GM11168 (cell line): ENCODE results near the gene KCNK3.
"Not testable (repeated sequence)": the region's sequence is repeated elsewhere in the genome, so short reads cannot be mapped to it uniquely, and the experiment has no call there.

Source experiments
- in situ Hi-C: fragments of 300-500 bp; cut with MboI; formaldehyde crosslinking; loops from one replicate; pipeline ENCODE4 v1.12.0; 2022; ENCODE audit warnings: low sequenced_read_pairs; ENCODE audit not compliant: unreplicated experiment

The KCNK3 gene

DNA sequence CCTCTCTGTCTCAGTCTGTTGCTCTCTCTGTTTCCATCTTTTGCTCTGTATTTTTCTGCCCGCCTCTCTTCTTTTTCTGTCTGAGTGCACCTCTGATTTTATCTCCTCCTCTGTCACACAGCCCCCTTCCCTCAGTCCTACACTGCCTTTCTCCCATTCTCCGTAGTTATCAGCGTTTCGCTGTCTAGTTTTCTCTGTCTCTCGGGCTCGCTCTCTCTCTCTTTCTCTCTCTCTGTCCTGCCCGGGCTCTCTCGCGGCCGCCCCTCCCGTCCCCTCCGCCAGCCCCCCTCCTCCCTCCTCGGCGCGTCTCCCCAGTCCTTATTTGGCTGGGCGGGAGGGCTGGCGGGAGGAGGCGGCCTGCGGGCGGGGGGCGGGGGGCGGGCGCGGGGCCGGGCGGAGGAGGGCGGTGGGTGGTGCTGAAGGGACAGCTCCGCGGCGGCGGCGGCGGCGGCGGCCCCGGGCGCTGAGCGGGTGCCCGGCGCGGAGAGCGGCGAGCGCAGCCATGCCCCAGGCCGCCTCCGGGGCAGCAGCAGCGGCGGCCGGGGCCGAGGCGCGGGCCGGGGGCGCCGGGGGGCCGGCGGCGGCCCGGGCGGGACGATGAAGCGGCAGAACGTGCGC lies at the start of gene KCNK3:
KCNK3 (plus strand) TSS at position 444 of the 618 bp plus-strand sequence; CDS start at position 598, 154 bp downstream.
- in situ Hi-C loops, result no loop called here

DNA sequence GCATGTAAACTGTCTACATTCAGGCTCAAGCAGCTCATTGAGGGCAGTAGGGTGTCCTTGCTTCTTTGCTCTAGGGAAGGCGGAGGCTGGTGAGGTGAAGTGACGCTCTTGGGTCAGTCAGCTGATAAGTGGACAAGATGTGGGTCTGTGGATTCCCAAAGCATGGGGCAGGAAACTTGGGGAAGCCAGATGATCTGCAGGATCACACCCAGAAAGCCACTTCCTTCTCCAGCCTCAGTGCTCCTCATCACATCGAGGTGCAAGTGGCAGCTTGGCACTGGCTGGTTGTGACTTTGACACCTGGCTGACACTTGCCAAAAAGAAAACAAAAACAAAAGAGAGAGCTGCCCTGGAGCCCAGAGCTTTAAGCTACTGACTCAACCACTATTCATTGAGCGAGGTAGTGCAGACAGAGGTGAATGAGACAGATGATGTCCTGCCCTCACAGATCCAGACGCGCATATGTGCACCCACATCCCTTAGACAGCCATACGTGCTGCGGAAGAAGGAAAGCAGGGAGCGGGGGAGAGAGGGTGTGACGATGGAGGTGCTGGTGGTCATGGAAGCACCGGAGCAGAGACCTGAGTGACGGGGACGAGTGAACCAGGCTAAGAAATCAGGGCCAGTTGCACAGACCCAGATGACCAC lies 48.2 kb upstream of the KCNK3 start:
- in situ Hi-C loops, result no loop called here

DNA sequence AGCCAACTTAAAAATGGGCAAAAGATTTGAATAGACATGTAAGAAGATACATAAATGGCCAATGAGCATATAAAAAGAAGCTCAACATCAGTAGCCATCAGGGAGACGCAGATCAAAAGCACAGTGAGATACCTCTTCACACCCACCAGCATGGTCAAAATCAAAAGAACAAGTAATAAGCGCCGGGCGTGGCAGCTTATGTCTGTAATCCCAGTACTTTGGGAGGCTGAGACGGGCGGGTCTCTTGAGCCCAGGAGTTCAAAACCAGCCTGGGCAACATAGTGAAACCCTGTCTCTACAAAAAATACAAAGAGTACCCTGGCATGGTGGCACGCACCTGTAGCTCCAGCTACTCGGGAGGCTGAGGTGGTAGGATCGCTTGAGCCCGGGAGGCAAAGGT lies 46.8 kb upstream of the KCNK3 start:
- in situ Hi-C loops, result no loop called here

- in situ Hi-C loops, result no loop called here
Observed at GRCh38 chr2:26646986-26647672, 45.4 kb upstream of the KCNK3 start.

- in situ Hi-C loops, result no loop called here
Observed at GRCh38 chr2:26647981-26648380, 44.5 kb upstream of the KCNK3 start.

GRCh38 chr2:26648516-26648915 lies 44.0 kb upstream of the KCNK3 start:
- in situ Hi-C loops, result no loop called here

- in situ Hi-C loops, result no loop called here
Observed at GRCh38 chr2:26649322-26649721, 43.2 kb upstream of the KCNK3 start.

- in situ Hi-C loops, result no loop called here
Observed at GRCh38 chr2:26649992-26650712, 42.4 kb upstream of the KCNK3 start.

GRCh38 chr2:26650713-26651469 lies 41.6 kb upstream of the KCNK3 start:
- in situ Hi-C loops, result no loop called here

- in situ Hi-C loops, result no loop called here
Observed at GRCh38 chr2:26651470-26651771, 41.1 kb upstream of the KCNK3 start.

DNA sequence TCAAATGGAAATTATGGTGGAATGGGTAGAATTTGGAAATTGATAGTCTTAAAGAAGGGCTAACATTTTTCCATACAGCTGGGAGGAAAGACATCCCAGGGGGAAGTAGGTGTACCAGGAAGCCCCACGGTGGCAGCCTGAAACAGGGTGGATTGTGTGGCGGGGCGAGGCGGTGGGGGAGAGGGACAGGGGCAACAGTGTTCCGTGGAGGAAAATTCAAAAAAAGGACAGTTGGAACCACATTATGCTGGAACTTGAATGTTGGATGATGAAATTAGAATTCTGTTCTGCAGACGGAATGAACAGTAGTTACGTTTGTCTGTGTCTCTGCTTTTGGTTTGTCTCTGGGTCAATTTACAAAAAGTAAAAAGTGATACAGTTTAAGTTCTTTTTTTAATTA lies 40.7 kb upstream of the KCNK3 start:
- in situ Hi-C loops, result no loop called here

GRCh38 chr2:26652361-26653041 lies 40.0 kb upstream of the KCNK3 start:
- in situ Hi-C loops, result no loop called here

DNA sequence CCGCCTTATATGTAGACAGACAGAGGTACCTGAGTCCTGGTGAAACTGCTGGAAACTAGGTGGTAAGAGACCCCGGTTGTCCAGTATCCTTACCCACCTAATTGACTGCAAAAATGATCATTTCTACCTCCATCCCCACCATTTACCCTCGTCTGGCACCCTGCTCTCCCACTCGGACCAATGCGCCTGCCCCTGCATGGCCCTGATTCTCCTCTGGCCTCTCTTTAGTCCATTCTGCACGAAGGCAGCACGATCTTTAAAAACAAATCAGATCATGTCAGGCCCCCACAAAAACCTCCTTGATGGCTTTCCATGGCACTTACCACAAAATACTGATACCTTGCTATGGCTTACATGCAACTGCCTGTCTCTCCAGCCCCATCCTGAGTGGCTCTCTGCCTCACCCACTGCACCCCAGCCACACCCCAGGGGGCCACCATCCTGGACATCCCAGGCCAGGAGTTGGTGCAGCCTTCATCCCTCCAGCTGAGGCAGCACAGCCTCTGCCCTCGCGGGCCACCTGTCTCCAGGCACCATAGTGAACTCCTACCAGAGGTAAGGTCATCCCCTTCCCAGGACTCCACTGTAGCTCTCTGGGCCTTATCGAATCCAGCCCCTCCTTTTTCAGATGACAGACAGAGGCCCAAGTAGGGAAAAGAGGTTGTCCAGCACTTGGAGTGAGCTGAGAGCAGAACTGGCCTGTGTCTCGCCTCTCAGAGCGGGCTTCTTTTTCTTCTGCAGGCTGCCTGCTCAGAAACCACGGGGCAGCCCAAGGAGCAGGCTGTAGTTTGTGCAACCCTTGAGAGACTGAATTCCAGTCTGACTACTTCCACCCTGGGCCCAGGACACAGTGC lies 39.1 kb upstream of the KCNK3 start:
- in situ Hi-C loops, result no loop called here

- in situ Hi-C loops, result no loop called here
Observed at GRCh38 chr2:26654061-26654340, 38.5 kb upstream of the KCNK3 start.

DNA sequence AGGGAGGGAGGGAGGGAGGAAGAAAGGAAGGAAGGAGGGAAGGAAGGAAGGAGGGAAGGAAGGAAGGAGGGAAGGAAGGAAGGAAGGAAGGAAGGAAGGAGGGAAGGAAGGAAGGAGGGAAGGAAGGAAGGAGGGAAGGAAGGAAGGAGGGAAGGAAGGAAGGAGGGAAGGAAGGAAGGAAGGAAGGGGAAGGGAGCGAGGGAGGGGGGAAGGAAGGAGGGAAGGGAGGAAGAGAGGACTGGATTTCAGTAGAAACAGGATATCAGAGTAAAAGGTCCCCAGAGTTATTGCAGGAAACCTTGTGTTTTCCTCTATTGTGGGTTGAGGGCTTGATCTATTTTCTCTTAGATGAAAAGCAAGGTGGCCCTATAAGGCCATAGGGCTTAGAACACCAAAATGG lies 37.4 kb upstream of the KCNK3 start:
- in situ Hi-C loops, result not testable (repeated sequence)

GRCh38 chr2:26655611-26656195 lies 36.8 kb upstream of the KCNK3 start:
- in situ Hi-C loops, result no loop called here

DNA sequence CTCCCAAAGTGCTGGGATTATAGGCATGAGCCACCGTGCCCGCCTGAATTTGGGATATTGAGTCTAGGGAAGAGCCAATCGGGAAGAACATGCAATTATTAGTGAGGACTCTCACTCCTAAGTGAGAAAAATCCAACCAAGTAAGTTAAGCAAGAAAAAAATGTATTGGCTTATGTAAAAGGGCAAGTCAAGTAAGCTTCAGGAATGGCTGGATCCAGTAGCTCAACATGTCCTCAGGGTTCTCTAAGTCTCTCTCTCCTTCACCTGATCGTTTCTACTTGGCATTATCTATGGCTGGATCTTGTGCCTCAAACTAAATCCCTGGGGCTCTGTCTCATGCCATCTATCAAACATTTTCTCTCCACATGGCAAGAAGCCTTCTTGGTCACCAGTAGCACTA lies 35.3 kb upstream of the KCNK3 start:
- in situ Hi-C loops, result no loop called here

DNA sequence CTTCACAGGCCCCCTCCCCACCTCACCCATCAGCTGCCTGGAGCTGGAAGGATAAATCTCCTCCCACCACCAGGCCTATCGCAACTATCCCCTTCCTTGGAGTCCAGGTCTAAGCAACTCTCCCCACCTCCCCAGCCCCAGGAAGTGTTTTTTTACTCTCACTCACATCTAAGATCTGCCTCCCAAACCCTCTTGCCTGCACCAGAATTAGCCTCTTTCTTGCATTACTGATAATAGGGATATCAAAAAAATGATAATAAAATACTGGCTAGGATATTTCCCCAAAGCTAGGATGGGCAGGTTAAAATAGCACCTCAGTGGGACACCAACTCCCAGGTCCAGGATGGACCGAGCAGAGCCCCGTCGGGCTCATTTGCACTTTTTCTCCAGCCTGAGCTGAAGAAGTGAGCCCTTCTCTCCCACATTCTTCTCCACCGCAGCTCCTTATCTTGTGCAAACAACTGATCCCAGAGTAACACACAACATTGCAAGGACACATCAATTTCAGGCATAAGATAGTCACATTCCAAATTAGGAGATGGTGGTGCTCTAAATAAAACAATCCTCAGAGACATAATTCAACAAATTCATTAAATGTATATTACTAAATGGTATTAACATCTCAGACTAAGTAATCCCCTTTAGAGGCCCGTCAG lies 33.7 kb upstream of the KCNK3 start:
- in situ Hi-C loops, result no loop called here
